Measurements from ENCODE around the gene CNGB1.
A peak's percentile ranks its signal among the peaks of the same experiment; 100 is the strongest.

Gene CNGB1

DNA sequence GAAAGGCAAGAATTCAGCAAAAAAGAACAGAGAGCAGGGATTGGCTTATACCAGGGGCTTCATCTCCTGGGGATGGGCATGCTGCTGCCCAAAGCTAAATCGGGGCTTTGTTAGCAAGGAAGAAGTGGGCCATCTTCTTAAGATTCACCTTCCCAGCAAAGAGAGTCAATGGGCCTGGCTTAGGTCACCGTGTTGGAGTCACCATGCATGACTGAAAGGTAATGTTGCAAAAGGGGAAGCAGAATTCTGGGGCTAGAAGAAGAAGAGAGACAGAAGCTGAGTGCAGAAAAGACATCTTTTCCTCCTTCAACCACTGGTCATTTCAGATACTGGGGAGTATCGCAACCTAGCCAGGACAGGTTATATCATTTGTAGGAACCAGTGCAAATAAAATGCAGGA, 92.3 kb downstream of the CNGB1 start:
- Histone ChIP-seq H3K14ac (ENCODE audit: low read length) (no peak overlapping the region), H3K18ac (ENCODE audit: low read length) (no peak overlapping the region), H2BK5ac (ENCODE audit: low read depth, low read length, poor library complexity) (no peak overlapping the region), H3K79me1 (ENCODE audit: low read length) (no peaks in the 10 kb centered on the region), H3K4me2 (ENCODE audit: low read length) (no peak overlapping the region), H3K23ac (ENCODE audit: low read length) (no peak overlapping the region), H3K4me1 (ENCODE audit: control insufficient read depth in 1 of 2, insufficient read depth in 2 of 2, low read length in 2 of 2) (no peaks in the 10 kb centered on the region), H2BK12ac (ENCODE audit: low read length) (no peak overlapping the region), H3K4me3 (ENCODE audit: low read depth, low read length) (no peak overlapping the region), H3K9ac (ENCODE audit: low read length) (no peak overlapping the region), H3K27me3 (ENCODE audit: insufficient read depth, low read length) (no peaks in the 10 kb centered on the region), H4K12ac (ENCODE audit: low read depth, low read length) (no peak overlapping the region), H4K8ac (ENCODE audit: low read depth, low read length) (no peak overlapping the region), H3K9me3 (ENCODE audit: insufficient read depth, low read depth, low read length) (peaks cover 2% of the 10 kb centered on the region), H2AK5ac (ENCODE audit: low read length) (no peak overlapping the region), H3K79me2 (ENCODE audit: control insufficient read depth, insufficient read depth, low read length, poor library complexity) (no peaks in the 10 kb centered on the region), H3K27ac (ENCODE audit: low read depth, low read length) (no peak overlapping the region), H2AFZ (ENCODE audit: insufficient read depth, low read length, poor library complexity) (no peak overlapping the region), H2BK120ac (ENCODE audit: insufficient read depth, low read length, poor library complexity) (no peak overlapping the region), H3K4ac (ENCODE audit: low read depth, low read length) (no peak overlapping the region), H3K36me3 (ENCODE audit: control insufficient read depth in 1 of 2, insufficient read depth in 2 of 2, low read length in 2 of 2) (no peaks in the 10 kb centered on the region), H4K91ac (ENCODE audit: low read depth, low read length) (no peak overlapping the region)
- WGBS (ENCODE audit: extremely low coverage, insufficient coverage, insufficient read length), result no CpG with 5 or more reads among the region's 3 CpGs
- DNase-seq, result no peak

DNA sequence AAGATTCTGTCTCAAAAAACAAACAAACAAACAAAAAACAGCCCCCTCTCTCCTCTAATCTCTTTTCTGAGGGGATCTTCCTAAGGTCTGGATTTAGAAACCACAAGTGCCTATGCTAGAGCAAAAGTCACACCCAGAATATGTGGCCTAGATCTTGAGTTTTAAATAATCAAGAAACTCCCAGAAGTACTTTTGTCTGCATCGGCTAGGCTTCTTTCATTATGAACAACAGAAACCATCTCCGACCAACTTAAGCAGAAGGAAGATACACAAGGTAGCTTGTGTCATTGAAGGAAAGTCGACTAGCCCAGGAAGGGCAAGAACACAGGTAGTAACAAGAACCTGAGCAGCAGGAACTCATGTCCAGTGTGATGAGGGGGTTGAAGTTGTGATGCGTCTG, 94.7 kb downstream of the CNGB1 start:
- no peak overlapping the region for H2BK12ac ChIP-seq (ENCODE audit: low read length)
- no CpG with 5 or more reads among the region's 4 CpGs for WGBS (ENCODE audit: extremely low coverage, insufficient coverage, insufficient read length)
- H3K27me3 ChIP-seq (ENCODE audit: insufficient read depth, low read length), result no peaks in the 10 kb centered on the region
- DNase-seq, result no peak
- no peaks in the 10 kb centered on the region for H3K36me3 ChIP-seq (ENCODE audit: control insufficient read depth in 1 of 2, insufficient read depth in 2 of 2, low read length in 2 of 2)
- no peak overlapping the region for H3K4me2 ChIP-seq (ENCODE audit: low read length)
- H4K12ac ChIP-seq (ENCODE audit: low read depth, low read length), result no peak overlapping the region
- H3K23ac ChIP-seq (ENCODE audit: low read length), result no peak overlapping the region
- H3K18ac ChIP-seq (ENCODE audit: low read length), result no peak overlapping the region
- H2BK120ac ChIP-seq (ENCODE audit: insufficient read depth, low read length, poor library complexity), result no peak overlapping the region
- H3K9ac ChIP-seq (ENCODE audit: low read length), result no peak overlapping the region
- H3K4me1 ChIP-seq (ENCODE audit: control insufficient read depth in 1 of 2, insufficient read depth in 2 of 2, low read length in 2 of 2), result no peaks in the 10 kb centered on the region
- H2AK5ac ChIP-seq (ENCODE audit: low read length), result no peak overlapping the region
- H4K8ac ChIP-seq (ENCODE audit: low read depth, low read length), result no peak overlapping the region
- no peak overlapping the region for H3K27ac ChIP-seq (ENCODE audit: low read depth, low read length)
- no peak overlapping the region for H3K14ac ChIP-seq (ENCODE audit: low read length)
- H2AFZ ChIP-seq (ENCODE audit: insufficient read depth, low read length, poor library complexity), result no peak overlapping the region
- H3K79me1 ChIP-seq (ENCODE audit: low read length), result no peaks in the 10 kb centered on the region
- H3K9me3 ChIP-seq (ENCODE audit: insufficient read depth, low read depth, low read length), result no peaks in the 10 kb centered on the region
- H3K4me3 ChIP-seq (ENCODE audit: low read depth, low read length), result no peak overlapping the region
- no peak overlapping the region for H4K91ac ChIP-seq (ENCODE audit: low read depth, low read length)
- H2BK5ac ChIP-seq (ENCODE audit: low read depth, low read length, poor library complexity), result no peak overlapping the region
- no peaks in the 10 kb centered on the region for H3K79me2 ChIP-seq (ENCODE audit: control insufficient read depth, insufficient read depth, low read length, poor library complexity)
- H3K4ac ChIP-seq (ENCODE audit: low read depth, low read length), result no peak overlapping the region

DNA sequence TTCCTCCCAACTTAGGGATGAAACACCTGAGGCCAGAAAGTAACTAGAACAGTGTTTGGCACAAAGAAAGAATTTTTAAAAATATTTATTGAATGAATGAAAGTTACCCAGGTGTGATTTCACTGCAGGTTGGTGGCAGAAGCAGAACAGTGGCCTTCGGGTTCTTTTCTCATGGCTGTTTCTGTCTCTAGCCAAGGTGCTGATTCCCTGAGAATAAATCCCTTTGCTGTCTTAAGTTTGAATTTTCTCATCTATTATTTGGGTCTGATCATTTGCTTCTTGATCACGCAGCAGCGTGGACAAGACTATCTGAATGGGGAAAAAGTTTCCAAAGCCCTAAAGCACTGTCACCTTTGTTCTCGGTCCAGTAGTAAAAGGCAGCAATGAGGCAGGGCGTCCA, 95.6 kb downstream of the CNGB1 start:
- Histone ChIP-seq H4K12ac (ENCODE audit: low read depth, low read length) (no peak overlapping the region), H3K4me3 (ENCODE audit: low read depth, low read length) (no peak overlapping the region), H2BK120ac (ENCODE audit: insufficient read depth, low read length, poor library complexity) (no peak overlapping the region), H2BK12ac (ENCODE audit: low read length) (no peak overlapping the region), H3K14ac (ENCODE audit: low read length) (no peak overlapping the region), H3K79me1 (ENCODE audit: low read length) (no peaks in the 10 kb centered on the region), H2AFZ (ENCODE audit: insufficient read depth, low read length, poor library complexity) (no peak overlapping the region), H3K9ac (ENCODE audit: low read length) (no peak overlapping the region), H3K4me1 (ENCODE audit: control insufficient read depth in 1 of 2, insufficient read depth in 2 of 2, low read length in 2 of 2) (no peaks in the 10 kb centered on the region), H3K27ac (ENCODE audit: low read depth, low read length) (no peak overlapping the region), H3K27me3 (ENCODE audit: insufficient read depth, low read length) (no peaks in the 10 kb centered on the region), H3K4ac (ENCODE audit: low read depth, low read length) (no peak overlapping the region), H3K36me3 (ENCODE audit: control insufficient read depth in 1 of 2, insufficient read depth in 2 of 2, low read length in 2 of 2) (no peaks in the 10 kb centered on the region), H3K18ac (ENCODE audit: low read length) (no peak overlapping the region), H4K91ac (ENCODE audit: low read depth, low read length) (no peak overlapping the region), H3K9me3 (ENCODE audit: insufficient read depth, low read depth, low read length) (no peaks in the 10 kb centered on the region), H3K79me2 (ENCODE audit: control insufficient read depth, insufficient read depth, low read length, poor library complexity) (no peaks in the 10 kb centered on the region), H2AK5ac (ENCODE audit: low read length) (no peak overlapping the region), H3K23ac (ENCODE audit: low read length) (no peak overlapping the region), H3K4me2 (ENCODE audit: low read length) (no peak overlapping the region), H4K8ac (ENCODE audit: low read depth, low read length) (no peak overlapping the region), H2BK5ac (ENCODE audit: low read depth, low read length, poor library complexity) (no peak overlapping the region)
- no CpG with 5 or more reads among the region's 5 CpGs for WGBS (ENCODE audit: extremely low coverage, insufficient coverage, insufficient read length)
- DNase-seq, result no peak

DNA sequence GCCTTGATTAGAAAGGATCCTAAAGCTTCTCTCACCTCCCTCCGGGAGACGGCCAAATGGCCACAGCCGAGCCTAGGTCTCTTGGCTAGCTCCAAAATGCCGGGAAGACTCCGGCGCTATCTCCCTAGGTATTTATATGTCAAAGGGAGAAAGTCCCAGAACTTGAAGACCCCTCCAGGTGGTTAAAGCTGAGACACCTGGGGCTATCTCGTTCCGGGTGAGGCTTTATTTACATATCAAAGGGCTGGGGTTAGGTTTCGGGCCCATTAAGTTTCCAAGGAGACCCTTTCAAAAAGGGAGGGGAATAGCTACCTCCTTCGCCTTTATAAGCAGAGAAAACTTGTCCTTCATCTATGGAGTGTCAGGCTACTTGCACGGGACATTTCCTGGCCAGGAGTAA, 97.7 kb downstream of the CNGB1 start:
- no peak overlapping the region for H3K23ac ChIP-seq (ENCODE audit: low read length)
- no peak overlapping the region for H4K91ac ChIP-seq (ENCODE audit: low read depth, low read length)
- H3K9me3 ChIP-seq (ENCODE audit: insufficient read depth, low read depth, low read length), result no peaks in the 10 kb centered on the region
- H2BK5ac ChIP-seq (ENCODE audit: low read depth, low read length, poor library complexity), result no peak overlapping the region
- no peak overlapping the region for H4K12ac ChIP-seq (ENCODE audit: low read depth, low read length)
- no peak overlapping the region for H2AK5ac ChIP-seq (ENCODE audit: low read length)
- no peak overlapping the region for H3K4me3 ChIP-seq (ENCODE audit: low read depth, low read length)
- no peak overlapping the region for H3K18ac ChIP-seq (ENCODE audit: low read length)
- no peak overlapping the region for H3K9ac ChIP-seq (ENCODE audit: low read length)
- no peak overlapping the region for H4K8ac ChIP-seq (ENCODE audit: low read depth, low read length)
- DNase-seq, result peak in 1 of 2 donors; percentile 6
- no peak overlapping the region for H3K14ac ChIP-seq (ENCODE audit: low read length)
- H3K79me2 ChIP-seq (ENCODE audit: control insufficient read depth, insufficient read depth, low read length, poor library complexity), result no peaks in the 10 kb centered on the region
- H3K4ac ChIP-seq (ENCODE audit: low read depth, low read length), result no peak overlapping the region
- H3K4me1 ChIP-seq (ENCODE audit: control insufficient read depth in 1 of 2, insufficient read depth in 2 of 2, low read length in 2 of 2), result no peaks in the 10 kb centered on the region
- H3K27me3 ChIP-seq (ENCODE audit: insufficient read depth, low read length), result no peaks in the 10 kb centered on the region
- no peak overlapping the region for H3K27ac ChIP-seq (ENCODE audit: low read depth, low read length)
- no peak overlapping the region for H2AFZ ChIP-seq (ENCODE audit: insufficient read depth, low read length, poor library complexity)
- H2BK120ac ChIP-seq (ENCODE audit: insufficient read depth, low read length, poor library complexity), result no peak overlapping the region
- no CpG with 5 or more reads among the region's 11 CpGs for WGBS (ENCODE audit: extremely low coverage, insufficient coverage, insufficient read length)
- H2BK12ac ChIP-seq (ENCODE audit: low read length), result no peak overlapping the region
- no peaks in the 10 kb centered on the region for H3K79me1 ChIP-seq (ENCODE audit: low read length)
- H3K4me2 ChIP-seq (ENCODE audit: low read length), result peak overlapping the region; percentile 12
- no peaks in the 10 kb centered on the region for H3K36me3 ChIP-seq (ENCODE audit: control insufficient read depth in 1 of 2, insufficient read depth in 2 of 2, low read length in 2 of 2)

All from trophoblast cell (in vitro differentiated cells and primary cell).